GM21447 (cell line): ENCODE measurements around the gene LTBP4.
"Not testable (repeated sequence)": the region's sequence is repeated elsewhere in the genome, so short reads cannot be mapped to it uniquely, and the experiment has no call there.

Experiments
- ATAC-seq: cut with Tn5 transposase; IDR thresholded peaks from one replicate; pipeline ENCODE4 v1.9.1; 2021; ENCODE audit not compliant: unreplicated experiment

Gene LTBP4

DNA sequence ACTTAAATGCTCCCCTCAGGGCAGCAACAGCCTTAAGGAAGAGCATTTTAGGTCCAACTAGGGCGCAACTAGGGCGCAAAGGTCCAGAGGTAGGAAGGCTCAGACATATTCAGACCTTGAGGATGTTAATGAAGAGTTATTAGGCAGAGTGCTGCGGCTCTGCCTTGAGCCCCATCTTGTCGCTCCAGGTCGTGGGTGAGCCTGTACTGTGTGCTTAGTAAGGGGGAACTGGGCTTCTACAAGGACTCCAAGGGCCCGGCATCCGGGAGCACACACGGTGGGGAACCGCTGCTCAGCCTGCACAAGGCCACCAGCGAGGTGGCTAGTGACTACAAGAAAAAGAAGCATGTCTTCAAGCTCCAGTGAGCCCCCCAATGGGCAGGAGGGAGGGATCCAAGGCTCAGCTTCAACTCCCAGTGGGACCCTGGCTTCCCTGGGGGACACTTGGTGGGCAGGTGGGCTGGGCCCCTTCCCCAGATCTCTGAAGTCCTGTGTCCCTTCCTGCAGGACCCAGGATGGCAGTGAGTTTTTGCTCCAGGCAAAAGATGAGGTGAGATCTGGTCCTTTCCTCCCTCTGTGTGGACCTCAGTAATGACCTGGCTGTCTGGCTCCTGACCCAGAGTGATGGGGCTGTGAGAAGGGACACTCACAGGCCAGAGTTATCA, 29.2 kb upstream of the LTBP4 start:
- ATAC-seq = no peak

DNA sequence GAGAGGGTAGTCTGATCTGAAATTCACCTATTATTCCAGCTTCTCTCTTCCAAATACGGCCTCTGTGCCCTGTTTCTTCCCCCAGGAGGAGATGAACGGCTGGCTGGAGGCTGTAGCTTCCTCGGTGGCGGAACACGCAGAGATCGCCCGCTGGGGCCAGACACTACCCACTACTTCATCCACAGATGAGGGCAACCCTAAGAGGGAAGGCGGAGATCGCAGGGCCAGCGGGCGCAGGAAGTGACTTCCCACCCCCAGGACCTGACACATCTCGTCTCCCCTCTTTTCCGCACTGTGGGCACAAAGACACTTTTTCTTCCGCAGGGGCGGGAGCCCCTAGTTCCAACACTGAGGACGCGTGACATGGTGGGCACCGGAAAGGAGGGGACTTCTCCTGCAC, 25.8 kb upstream of the LTBP4 start:
- no peak for ATAC-seq

DNA sequence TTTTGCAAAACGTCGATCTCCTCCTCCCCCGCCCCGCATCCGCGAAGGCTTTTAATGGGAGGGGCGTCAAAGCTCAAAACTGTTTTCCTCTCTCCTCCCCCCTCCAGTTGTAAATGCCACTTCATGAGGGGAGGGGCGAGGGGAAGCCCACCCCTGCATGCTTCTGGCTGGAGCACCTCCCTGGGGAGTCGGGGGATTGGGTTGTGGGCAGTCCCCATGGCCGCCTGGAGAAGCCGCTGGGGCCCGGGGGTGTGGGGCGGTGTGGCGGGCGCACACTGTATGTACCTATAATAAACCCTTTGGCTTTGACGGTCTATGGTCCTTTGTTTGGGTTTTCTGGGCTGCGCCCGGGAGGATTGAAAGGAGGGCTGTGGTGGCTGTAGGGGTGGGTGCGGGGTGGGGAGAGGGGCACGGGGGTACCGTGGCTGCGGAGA, 25.0 kb upstream of the LTBP4 start:
- ATAC-seq = peak; percentile 17

DNA sequence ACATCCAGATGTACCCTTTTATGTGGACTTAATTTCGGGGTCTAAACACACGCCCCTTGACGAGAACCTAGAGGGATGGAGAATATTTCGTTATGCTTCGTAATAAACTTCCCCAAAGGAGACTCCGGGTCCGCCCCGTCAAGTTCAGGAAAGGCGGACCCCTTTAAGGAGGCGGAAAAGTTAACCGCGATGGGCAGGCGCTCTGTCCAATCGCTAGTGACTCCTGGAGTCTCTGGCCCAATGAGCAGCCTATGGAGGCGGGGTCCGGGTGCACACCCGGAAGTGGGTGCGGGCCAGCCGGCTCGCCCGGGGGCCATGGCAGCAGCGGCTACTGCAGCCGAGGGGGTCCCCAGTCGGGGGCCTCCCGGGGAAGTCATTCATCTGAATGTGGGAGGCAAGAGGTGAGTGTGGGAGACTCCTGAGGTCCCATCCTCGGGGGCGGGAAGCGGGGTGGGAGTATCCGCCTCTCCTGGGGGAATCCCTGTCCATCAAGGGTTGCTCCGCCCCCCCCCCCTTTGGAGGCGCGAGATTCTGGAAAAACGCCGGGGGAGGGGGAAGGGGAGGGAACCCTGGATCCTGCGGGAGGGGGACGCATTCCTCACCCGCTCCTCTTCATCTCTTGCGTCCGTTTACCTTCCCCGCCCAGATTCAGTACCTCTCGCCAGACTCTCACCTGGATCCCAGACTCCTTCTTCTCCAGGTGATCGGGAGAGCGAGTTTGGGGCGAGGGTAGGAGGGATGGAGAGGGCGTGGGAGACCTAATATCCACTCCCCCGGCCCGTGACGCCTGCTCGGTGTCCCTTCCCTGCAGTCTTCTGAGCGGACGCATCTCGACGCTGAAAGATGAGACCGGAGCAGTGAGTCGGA, 24.4 kb upstream of the LTBP4 start, which contains the start of gene SHKBP1:
SHKBP1 (plus strand) TSS at position 289 of the 867 bp plus-strand sequence; CDS start at position 316, 27 bp downstream.
- peak; percentile 89 for ATAC-seq

DNA sequence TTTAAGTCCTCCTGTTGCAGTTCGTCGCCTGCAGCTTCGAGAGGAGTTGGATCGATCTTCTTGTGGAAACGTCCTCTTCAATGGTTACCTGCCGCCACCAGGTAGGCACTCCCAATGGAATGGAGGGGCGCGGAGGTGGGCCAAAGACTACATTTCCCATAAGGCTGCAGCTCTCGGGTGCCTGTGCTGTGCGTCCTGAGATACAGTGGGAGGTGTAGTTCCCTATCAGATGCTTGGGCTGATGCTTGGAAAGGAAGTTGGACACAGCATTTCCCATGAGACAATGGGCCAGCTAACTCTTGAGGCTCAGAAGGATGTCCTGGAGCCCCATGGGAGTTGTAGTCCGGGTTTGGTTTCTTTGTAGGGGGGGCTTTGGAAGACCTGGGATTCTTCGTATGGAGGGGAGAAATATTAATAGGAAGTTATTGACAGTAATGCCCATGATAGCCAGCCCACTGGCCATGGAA, 22.7 kb upstream of the LTBP4 start:
- no peak for ATAC-seq

DNA sequence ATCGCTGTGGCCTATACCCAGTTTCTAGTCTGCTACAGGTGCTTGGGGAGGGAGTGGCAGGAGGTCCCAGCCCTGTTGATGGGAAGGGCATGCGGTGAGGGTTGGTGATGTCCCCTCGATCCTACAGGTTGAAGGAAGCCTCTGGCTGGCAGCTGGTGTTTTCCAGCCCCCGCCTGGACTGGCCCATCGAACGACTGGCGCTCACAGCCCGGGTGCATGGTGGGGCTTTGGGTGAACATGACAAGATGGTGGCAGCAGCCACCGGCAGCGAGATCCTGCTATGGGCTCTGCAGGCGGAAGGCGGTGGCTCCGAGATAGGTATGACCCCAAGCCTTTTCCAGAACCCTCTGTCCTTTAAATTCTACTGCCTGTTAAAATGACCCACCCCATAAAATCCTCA, 20.6 kb upstream of the LTBP4 start:
- ATAC-seq = no peak

DNA sequence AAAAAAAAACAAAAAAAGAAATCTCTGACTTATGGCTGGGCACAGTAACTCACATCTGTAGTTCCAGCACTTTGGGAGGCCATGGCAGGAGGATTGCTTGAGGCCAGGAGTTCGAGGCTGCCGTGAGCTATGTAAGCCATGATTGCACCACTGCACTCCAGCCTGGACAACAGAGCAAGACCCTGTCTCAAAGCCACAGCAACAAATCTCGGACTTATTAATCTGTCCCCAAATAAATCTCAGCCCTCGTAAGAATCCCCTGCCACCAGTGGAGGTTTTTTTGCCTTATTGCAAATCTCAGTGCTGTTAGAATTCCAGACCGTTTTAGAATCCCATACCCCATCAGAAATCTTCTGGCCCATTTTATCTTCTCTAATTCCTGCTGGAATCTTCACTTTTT, 19.6 kb upstream of the LTBP4 start:
- no peak for ATAC-seq

DNA sequence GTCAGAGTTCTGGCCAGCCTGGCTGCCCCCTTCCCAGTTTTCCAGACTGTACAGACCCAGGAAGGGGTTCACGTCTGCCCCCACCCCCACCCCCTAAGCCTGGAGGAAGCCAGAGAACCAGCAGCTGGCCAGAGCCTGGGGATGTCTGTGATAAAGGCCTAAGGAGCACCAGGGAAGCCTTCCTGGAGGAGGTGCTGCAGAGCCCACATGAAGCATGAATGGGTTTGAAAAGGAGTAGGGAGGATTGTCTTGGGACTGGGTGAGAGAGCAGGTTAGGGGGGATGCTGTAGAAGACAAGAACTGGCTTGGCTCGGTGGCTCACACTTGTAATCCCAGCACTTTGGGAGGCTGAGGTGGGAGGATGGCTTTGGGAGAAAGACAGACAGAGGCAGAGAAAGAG, 18.7 kb upstream of the LTBP4 start:
- no peak for ATAC-seq

DNA sequence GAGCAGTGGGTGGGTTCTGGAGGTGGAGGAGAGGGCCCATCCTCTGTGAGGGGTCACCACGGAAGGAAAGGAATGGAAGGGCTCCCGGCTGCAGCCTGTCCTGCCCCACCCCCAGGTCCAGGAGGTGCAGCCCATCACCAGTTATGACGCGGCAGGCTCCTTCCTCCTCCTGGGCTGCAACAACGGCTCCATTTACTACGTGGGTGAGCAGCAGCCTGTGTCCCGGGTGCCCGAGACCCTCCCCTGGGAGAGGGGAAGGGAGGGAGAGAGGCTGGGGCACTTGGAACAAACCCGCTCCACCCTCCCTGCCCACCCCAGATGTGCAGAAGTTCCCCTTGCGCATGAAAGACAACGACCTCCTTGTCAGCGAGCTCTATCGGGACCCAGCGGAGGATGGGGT, 17.9 kb upstream of the LTBP4 start:
- ATAC-seq = no peak

DNA sequence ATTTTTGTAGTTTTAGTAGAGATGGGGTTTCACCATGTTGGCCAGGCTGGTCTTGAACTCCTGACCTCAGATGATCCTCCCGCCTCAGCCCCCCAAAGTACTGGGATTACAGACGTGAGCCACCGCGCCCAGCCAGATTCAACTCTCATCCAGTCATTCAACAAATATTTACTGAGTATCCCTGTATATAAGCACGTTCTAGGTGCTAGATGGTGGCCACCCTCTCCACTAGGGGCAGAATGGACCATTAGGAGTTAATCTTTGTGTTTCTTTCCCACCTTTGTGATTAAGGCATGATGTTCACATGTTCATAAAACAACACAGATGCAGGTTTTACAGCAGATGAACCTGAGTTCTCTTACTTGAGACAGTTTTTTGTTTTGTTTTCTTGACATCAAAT, 17.2 kb upstream of the LTBP4 start:
- ATAC-seq = no peak

DNA sequence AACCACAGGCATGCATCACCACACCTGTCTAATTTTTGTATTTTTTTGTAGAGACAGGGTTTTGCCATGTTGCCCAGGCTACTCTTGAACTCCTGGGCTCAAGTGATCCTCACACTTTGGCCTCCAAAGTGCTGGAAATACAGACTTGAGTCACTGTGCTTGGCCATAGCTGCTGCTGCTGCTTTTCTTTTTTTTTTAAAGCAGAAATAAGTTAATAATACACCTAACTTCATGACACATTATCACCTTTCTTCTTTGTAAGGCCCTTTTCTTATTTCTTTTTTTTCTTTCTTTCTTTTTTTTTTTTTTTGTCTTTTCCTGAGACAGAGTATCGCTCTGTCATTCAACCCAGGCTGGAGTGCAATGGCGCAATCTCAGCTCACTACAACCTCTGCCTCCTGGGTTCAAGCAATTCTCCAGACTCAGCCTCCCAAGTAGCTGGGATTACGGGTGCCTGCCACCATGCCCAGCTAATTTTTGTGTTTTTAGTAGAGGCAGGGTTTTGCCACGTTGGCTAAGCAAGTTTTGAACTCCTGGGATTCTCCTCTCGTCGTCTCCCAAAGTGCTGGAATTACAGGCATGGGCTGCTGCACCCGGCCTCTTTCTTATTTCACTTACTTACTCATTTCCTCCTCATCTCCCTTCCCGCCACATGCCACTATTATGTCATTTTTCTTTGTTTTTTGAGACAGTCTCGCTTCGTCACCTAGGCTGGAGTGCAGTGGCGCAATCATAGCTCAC, 15.8 kb upstream of the LTBP4 start:
- ATAC-seq = no peak

DNA sequence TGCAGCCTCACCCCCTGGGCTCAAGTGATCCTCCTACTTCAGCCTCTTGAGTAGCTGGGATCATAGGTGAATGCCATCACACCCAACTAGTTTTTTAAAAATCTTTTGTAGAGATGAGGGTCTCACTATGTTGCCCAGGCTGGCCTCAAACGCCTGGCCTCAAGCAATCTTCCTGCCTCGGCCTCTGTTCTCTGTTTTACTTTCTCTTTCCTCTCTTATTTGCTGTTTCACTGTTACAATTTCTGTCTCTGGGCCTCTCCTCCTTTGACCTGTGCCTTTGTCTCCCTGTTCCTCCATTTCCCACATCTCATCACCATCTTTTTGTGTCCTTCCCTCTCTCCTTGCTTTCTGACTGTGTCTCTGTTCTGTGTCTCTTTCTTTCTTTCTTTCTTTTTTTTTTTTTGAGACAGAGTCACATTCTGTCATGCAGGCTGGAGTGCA, 15.2 kb upstream of the LTBP4 start:
- ATAC-seq = no peak

DNA sequence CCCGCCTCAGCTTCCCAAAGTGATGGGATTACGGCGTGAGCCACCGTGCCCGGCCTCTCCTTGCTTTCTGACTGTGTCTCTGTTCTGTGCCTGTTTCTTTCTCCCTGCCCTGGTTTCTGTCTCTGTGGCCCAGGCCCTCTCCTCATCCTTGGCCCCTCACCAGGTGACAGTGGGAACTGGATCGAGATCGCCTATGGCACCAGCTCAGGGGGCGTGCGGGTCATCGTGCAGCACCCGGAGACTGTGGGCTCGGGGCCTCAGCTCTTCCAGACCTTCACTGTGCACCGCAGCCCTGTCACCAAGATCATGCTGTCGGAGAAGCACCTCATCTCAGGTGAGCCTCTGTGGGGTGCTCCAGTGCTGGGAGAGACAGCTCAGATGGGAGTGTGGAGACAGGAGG, 14.6 kb upstream of the LTBP4 start:
- no peak for ATAC-seq

DNA sequence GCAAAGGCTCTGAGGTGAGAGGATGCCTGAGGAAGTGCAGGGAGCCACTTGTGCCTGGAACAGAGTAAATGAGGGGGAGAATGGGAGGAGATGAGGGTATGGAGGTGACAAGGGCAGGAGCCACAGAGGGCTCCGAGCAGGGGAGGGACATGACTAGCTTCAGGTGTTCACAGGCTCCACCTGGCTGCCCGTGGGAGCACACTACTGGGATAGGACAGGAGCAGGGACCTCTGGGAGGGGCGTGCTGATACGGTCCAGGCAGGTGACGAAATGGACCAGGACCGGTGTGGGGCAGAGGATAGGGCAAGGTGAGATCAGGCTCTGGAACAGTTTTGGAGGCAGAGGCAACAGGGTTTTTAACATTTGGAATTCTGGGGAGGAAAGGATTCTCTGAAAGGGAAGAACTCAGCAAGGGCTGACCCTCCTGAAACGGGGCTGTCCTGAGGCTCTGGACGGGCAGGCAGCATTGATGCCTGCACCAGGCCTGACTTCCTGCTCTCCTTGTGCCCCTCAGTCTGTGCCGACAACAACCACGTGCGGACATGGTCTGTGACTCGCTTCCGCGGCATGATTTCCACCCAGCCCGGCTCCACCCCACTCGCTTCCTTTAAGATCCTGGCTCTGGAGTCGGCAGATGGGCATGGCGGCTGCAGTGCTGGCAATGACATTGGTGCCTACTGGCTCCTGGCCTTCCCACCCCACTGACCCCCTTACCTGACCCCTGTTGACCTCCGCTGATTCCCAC, 12.9 kb upstream of the LTBP4 start:
- no peak for ATAC-seq

DNA sequence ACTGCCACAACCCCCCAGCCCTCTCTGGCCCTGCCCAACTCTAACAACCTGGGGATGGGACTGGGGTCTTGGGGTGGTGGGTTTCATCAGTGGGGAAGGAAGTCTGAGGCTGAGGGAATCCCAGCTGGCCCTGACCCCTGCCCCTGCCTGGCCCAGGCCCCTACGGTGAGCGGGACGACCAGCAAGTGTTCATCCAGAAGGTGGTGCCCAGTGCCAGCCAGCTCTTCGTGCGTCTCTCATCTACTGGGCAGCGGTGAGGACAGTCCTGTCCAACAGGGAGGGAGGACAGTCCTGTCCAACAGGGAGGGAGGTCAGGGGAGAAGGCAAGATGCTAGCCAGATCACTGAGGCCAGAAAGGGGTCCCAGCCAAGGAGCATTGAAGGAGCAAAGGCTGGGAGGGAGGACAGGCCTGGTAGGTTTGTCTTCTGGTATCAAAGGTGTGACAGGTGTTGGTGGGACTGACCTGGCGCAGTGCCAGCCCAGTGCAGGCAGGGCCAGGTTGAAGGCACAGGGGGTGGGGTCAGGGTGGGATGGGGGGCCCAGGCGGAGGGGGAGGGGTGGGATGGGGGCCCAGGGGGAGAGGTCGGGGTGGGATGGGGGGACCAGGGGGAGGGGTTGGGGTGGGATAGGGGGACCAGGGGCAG, 12.1 kb upstream of the LTBP4 start:
- ATAC-seq = no peak

DNA sequence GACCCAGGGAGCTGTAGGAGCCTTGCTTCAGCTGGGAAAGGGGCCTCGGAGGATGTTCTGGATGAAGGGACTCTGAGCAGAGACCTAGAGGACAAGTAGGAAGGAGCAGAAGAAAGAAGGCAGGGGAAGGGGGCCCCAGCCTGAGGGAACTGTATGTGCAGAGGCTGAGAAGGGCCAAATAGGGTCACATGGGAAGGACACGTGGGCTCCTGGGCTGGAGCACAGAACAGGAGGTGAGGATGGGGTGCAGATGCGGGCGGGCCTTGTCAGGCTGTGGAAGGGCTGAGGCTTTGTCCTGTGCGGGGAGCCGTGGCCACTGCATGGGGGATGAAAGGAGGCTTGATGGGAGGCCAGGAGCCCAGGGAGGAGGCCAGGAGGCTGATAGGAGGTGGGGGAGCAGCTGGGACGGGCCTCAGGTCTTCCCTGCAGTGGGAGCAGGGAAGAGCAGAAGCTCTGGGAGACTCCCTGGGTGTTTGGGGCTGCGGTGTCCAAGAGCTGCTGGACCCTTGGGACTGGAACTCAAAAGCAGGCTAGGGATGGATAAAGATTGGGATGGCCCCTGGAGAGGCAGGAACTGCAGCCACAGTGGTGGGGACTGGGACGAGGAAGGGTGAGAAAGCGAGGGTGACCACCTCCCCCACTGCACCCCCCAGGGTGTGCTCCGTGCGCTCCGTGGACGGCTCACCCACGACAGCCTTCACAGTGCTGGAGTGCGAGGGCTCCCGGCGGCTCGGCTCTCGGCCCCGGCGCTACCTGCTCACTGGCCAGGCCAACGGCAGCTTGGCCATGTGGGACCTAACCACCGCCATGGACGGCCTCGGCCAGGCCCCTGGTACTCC, 11.4 kb upstream of the LTBP4 start:
- no peak for ATAC-seq

DNA sequence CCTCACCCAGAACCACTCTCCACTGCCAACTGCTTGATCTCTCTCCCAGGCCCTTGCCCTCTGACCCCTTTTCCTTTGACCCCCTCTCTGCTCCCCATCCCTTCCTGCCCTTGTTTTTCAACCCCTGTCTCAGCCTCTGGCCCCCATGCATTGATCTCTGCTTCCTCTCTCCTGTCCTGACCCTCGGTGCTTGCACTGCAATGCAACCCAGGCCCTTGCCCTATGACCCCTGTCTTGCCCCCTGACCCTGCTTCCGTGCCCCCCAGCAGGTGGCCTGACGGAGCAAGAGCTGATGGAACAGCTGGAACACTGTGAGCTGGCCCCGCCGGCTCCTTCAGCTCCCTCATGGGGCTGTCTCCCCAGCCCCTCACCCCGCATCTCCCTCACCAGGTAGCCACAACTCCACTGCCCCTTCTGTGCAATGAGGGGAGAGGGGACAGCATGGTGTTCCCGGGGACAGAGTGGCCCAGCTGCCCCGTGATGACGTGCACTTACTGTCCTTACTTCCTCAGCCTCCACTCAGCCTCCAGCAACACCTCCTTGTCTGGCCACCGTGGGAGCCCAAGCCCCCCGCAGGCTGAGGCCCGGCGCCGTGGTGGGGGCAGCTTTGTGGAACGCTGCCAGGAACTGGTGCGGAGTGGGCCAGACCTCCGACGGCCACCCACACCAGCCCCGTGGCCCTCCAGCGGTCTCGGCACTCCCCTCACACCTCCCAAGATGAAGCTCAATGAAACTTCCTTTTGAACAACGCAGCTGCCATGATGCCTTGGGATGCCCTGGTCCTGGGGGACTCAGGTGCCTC, 10.5 kb upstream of the LTBP4 start:
- no peak for ATAC-seq

DNA sequence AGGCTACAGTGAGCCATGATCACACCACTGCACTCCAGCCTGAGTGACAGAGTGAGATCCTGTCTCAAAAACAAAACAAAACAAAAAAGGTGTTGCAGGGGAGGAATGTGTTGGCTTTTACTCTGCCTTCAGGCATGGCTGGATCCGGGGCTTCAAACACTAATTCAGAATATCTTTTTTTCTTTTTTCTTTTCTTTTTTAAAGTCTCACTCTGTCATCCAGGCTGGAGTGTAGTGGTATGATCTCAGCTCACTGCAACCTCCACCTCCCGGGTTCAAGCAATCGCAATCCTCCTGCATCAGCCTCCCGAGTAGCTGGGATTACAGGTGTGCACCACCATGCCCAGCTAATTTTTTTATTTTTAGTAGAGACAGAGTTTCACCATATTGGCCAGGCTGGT, 9.4 kb upstream of the LTBP4 start:
- ATAC-seq = not testable (repeated sequence)

DNA sequence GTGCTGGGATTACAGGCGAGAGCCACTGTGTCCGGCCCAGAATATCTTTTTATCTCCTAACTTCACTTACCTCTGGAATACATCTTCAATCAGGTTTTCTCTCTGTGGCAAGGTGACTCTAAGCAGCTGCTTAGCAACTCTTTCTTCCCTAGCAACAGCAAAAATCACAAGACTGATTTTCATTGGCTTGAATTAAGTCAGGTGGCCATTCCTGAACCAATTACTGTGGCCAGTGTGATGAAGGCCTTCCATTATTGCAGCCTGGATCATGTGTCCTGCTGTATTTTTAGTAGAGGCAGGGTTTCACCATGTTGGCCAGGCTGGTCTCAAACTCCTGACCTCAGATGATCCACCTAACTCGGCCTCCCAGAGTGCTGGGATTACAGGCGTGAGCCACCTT, 9.0 kb upstream of the LTBP4 start:
- no peak for ATAC-seq
